Immature natural killer cell (primary cell): ENCODE measurements around the gene PLCH2. TPM values are rescaled to one million over a fixed set of nuclear protein-coding genes. Genes with fewer than 3 reads are reported as not detected.

Experiments used
- DNase-seq, 3 donors: peaks; one replicate each; pipeline ENCODE4 v3.0.0; 2022; ENCODE audit warnings: mixed read lengths in 1 of 3
- H3K27ac Mint-ChIP-seq, 6 donors: one replicate each; pipeline ENCODE4 v1.8.0; 2020; ENCODE audit warnings: mixed read lengths in 6 of 6, mild to moderate bottlenecking in 5 of 6, inconsistent platforms in 4 of 6, moderate library complexity in 3 of 6
- H3K27me3 Mint-ChIP-seq, 3 donors: one replicate each; pipeline ENCODE4 v1.8.0; 2020 to 2021; ENCODE audit warnings: low read depth in 3 of 3, mild to moderate bottlenecking in 3 of 3, mixed read lengths in 3 of 3, moderate library complexity in 3 of 3, inconsistent platforms in 1 of 3
- H3K36me3 Mint-ChIP-seq, 3 donors: one replicate each; pipeline ENCODE4 v1.8.0; 2020; ENCODE audit warnings: mixed read lengths in 3 of 3, inconsistent platforms in 2 of 3, mild to moderate bottlenecking in 2 of 3
- H3K4me1 Mint-ChIP-seq, 2 donors: one replicate each; pipeline ENCODE4 v1.8.0; 2020; ENCODE audit warnings: inconsistent platforms in 2 of 2, mild to moderate bottlenecking in 2 of 2, mixed read lengths in 2 of 2, moderate library complexity in 1 of 2
- H3K4me3 Mint-ChIP-seq, 5 donors: one replicate each; pipeline ENCODE4 v1.8.0; 2020; ENCODE audit warnings: mild to moderate bottlenecking in 5 of 5, mixed read lengths in 5 of 5, inconsistent platforms in 3 of 5, moderate library complexity in 3 of 5
- H3K9me3 Mint-ChIP-seq, 6 donors: one replicate each; pipeline ENCODE4 v1.8.0; 2020; ENCODE audit warnings: mild to moderate bottlenecking in 6 of 6, mixed read lengths in 6 of 6, inconsistent platforms in 4 of 6, moderate library complexity in 3 of 6
- polyA plus RNA-seq, 3 donors: library from polyadenylated mRNA; unstranded; fragments of 300-500 nt; fragmentation: Illumina TruSeq; gene quantifications; one replicate each; pipeline ENCODE4 v1.2.3, GENCODE V29; 2021

The PLCH2 gene
- polyA plus RNA-seq, 3 donors from 2014 or later, result 2.9 to 5.1 TPM; not detected in 1

- Mint-ChIP-seq H3K4me3 (no peak overlapping the region), H3K4me1 (peaks cover 0 to 9% of the 10 kb centered on the region in 2 donors), H3K9me3 (no peaks in the 10 kb centered on the region), H3K27me3 (peaks cover 0 to 5% (median 3%) of the 10 kb centered on the region in 3 donors), H3K27ac (no peak overlapping the region), H3K36me3 (no peaks in the 10 kb centered on the region)
- DNase-seq, result no peak
Measured at GRCh38 chr1:2470290-2471158, 5.6 kb upstream of the PLCH2 start.

- no peak for DNase-seq
- Mint-ChIP-seq H3K27ac (no peak overlapping the region), H3K9me3 (no peaks in the 10 kb centered on the region), H3K27me3 (peaks cover 0 to 5% (median 3%) of the 10 kb centered on the region in 3 donors), H3K36me3 (no peaks in the 10 kb centered on the region), H3K4me3 (no peak overlapping the region), H3K4me1 (peaks cover 0 to 9% of the 10 kb centered on the region in 2 donors)
Measured at GRCh38 chr1:2471159-2471471, 5.0 kb upstream of the PLCH2 start.

- no peak for DNase-seq
Measured at GRCh38 chr1:2471587-2472001, 4.5 kb upstream of the PLCH2 start.

GRCh38 chr1:2472109-2472508 is 4.0 kb upstream of the PLCH2 start:
- Mint-ChIP-seq H3K27me3 (peaks cover 0 to 5% (median 3%) of the 10 kb centered on the region in 3 donors), H3K9me3 (no peaks in the 10 kb centered on the region), H3K27ac (no peak overlapping the region), H3K4me1 (peaks cover 0 to 5% of the 10 kb centered on the region in 2 donors), H3K4me3 (no peak overlapping the region), H3K36me3 (no peaks in the 10 kb centered on the region)
- no peak for DNase-seq

More at GRCh38 chr1:2471587-2472001, 4.5 kb upstream of the PLCH2 start:
- no peak overlapping the region for H3K4me3 Mint-ChIP-seq
- H3K36me3 Mint-ChIP-seq, result no peaks in the 10 kb centered on the region
- H3K27me3 Mint-ChIP-seq, result peaks cover 0 to 5% (median 3%) of the 10 kb centered on the region in 3 donors
- no peak overlapping the region for H3K27ac Mint-ChIP-seq
- peaks cover 0 to 7% of the 10 kb centered on the region in 2 donors for H3K4me1 Mint-ChIP-seq
- H3K9me3 Mint-ChIP-seq, result no peaks in the 10 kb centered on the region

- no peaks in the 10 kb centered on the region for H3K36me3 Mint-ChIP-seq
- H3K4me3 Mint-ChIP-seq, result no peak overlapping the region
- peaks cover 0 to 5% (median 3%) of the 10 kb centered on the region in 3 donors for H3K27me3 Mint-ChIP-seq
- DNase-seq, result no peak
- H3K27ac Mint-ChIP-seq, result no peak overlapping the region
- no peaks in the 10 kb centered on the region for H3K9me3 Mint-ChIP-seq
- H3K4me1 Mint-ChIP-seq, result peaks cover 0 to 5% of the 10 kb centered on the region in 2 donors
Measured at GRCh38 chr1:2472561-2473177, 3.4 kb upstream of the PLCH2 start.

GRCh38 chr1:2473198-2473597 is 2.9 kb upstream of the PLCH2 start:
- no peaks in the 10 kb centered on the region for H3K9me3 Mint-ChIP-seq
- H3K36me3 Mint-ChIP-seq, result no peaks in the 10 kb centered on the region
- peaks cover 0 to 5% (median 3%) of the 10 kb centered on the region in 3 donors for H3K27me3 Mint-ChIP-seq
- H3K4me1 Mint-ChIP-seq, result peaks cover 0 to 4% of the 10 kb centered on the region in 2 donors
- no peak for DNase-seq
- no peak overlapping the region for H3K27ac Mint-ChIP-seq
- H3K4me3 Mint-ChIP-seq, result no peak overlapping the region

- Mint-ChIP-seq H3K4me3 (no peak overlapping the region), H3K4me1 (no peaks in the 10 kb centered on the region), H3K9me3 (no peaks in the 10 kb centered on the region), H3K27ac (no peak overlapping the region), H3K27me3 (no peaks in the 10 kb centered on the region), H3K36me3 (no peaks in the 10 kb centered on the region)
- DNase-seq, result no peak
Measured at GRCh38 chr1:2474104-2474844, 1.8 kb upstream of the PLCH2 start.

GRCh38 chr1:2474933-2475371 is 1.1 kb upstream of the PLCH2 start:
- Mint-ChIP-seq H3K36me3 (no peaks in the 10 kb centered on the region), H3K4me1 (no peaks in the 10 kb centered on the region), H3K27ac (no peak overlapping the region), H3K9me3 (no peaks in the 10 kb centered on the region), H3K27me3 (no peaks in the 10 kb centered on the region), H3K4me3 (no peak overlapping the region)
- DNase-seq, result no peak

GRCh38 chr1:2475571-2475970 is 518 bp upstream of the PLCH2 start:
- Mint-ChIP-seq H3K36me3 (no peaks in the 10 kb centered on the region), H3K4me1 (no peaks in the 10 kb centered on the region), H3K4me3 (no peak overlapping the region), H3K27ac (no peak overlapping the region), H3K9me3 (no peaks in the 10 kb centered on the region), H3K27me3 (no peaks in the 10 kb centered on the region)
- no peak for DNase-seq

GRCh38 chr1:2477309-2477708 is 1.2 kb downstream of the PLCH2 start:
- H3K27ac Mint-ChIP-seq, result no peak overlapping the region
- no peaks in the 10 kb centered on the region for H3K9me3 Mint-ChIP-seq
- H3K27me3 Mint-ChIP-seq, result no peaks in the 10 kb centered on the region
- no peak overlapping the region for H3K4me3 Mint-ChIP-seq
- DNase-seq, result no peak
- no peaks in the 10 kb centered on the region for H3K36me3 Mint-ChIP-seq
- no peaks in the 10 kb centered on the region for H3K4me1 Mint-ChIP-seq

- Mint-ChIP-seq H3K4me1 (no peaks in the 10 kb centered on the region), H3K36me3 (no peaks in the 10 kb centered on the region), H3K4me3 (no peak overlapping the region), H3K27ac (no peak overlapping the region), H3K27me3 (no peaks in the 10 kb centered on the region), H3K9me3 (no peaks in the 10 kb centered on the region)
- no peak for DNase-seq
Measured at GRCh38 chr1:2477791-2478499, 1.9 kb downstream of the PLCH2 start.

- Mint-ChIP-seq H3K27ac (no peak overlapping the region), H3K27me3 (no peaks in the 10 kb centered on the region), H3K36me3 (no peaks in the 10 kb centered on the region), H3K4me1 (peaks cover 3 to 5% of the 10 kb centered on the region in 2 donors), H3K4me3 (no peak overlapping the region), H3K9me3 (no peaks in the 10 kb centered on the region)
- DNase-seq, result no peak
Measured at GRCh38 chr1:2479186-2479585, 3.1 kb downstream of the PLCH2 start.

- Mint-ChIP-seq H3K36me3 (no peaks in the 10 kb centered on the region), H3K27me3 (no peaks in the 10 kb centered on the region), H3K27ac (no peak overlapping the region), H3K4me3 (no peak overlapping the region), H3K9me3 (no peaks in the 10 kb centered on the region), H3K4me1 (peaks cover 5 to 7% of the 10 kb centered on the region in 2 donors)
- no peak for DNase-seq
Measured at GRCh38 chr1:2479618-2480017, 3.5 kb downstream of the PLCH2 start.
